Spleen (tissue), 7 donors: Measurements from ENCODE around the gene NANS.

ENCODE experiments used
- POLR2AphosphoS5 ChIP-seq, 3 donors: sonication (generic); formaldehyde crosslinking; IDR thresholded peaks; one replicate each; pipeline ENCODE4 v1.5.1; 2017; ENCODE audit warnings: antibody characterized with exemption in 3 of 3
- TF ChIP-seq, protein P1 (sequence below), 11 experiments: fragments of 200-600 bp in 7 of 11; fragments of 450-650 bp in 4 of 11; sonication (generic) in 4 of 11; IDR thresholded peaks in 8 of 11; conservative IDR thresholded peaks in 3 of 11; 1 replicate in 7 of 11; 2 replicates in 4 of 11; pipeline versions ENCODE4 v1.4.0 to v1.8.0; 2016 to 2021; ENCODE audit warnings: antibody characterized with exemption in 11 of 11, inconsistent platforms in 4 of 11, mild to moderate bottlenecking in 1 of 11
- donor health status: DM: no; HTN: no; CAD: no; lungs with moderate emphysema.
- donor health status: DM: no; HTN: no; CAD: no.
- donor health status: DM: no; HTN: no; CAD: no.

DNA sequence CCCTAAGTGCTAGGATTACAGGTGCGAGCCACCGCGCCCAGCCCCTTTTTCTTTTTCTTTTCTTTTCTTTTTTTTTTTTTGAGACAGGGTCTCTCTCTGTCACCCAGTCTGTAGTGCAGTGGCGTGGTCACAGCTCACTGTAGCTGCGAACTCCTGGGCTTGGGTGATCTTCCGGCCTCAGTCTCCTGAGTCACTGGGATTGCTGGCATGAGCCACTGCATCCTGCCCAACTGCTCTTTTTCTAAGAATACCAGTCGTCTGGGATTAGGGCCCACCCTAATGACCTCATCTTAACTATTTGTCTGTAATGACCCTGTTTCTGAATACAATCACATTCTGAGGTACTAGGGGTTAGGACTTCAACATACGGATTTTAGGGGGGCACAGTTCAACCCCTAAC, 34.1 kb upstream of the NANS start:
- TF ChIP-seq, protein P1, sequence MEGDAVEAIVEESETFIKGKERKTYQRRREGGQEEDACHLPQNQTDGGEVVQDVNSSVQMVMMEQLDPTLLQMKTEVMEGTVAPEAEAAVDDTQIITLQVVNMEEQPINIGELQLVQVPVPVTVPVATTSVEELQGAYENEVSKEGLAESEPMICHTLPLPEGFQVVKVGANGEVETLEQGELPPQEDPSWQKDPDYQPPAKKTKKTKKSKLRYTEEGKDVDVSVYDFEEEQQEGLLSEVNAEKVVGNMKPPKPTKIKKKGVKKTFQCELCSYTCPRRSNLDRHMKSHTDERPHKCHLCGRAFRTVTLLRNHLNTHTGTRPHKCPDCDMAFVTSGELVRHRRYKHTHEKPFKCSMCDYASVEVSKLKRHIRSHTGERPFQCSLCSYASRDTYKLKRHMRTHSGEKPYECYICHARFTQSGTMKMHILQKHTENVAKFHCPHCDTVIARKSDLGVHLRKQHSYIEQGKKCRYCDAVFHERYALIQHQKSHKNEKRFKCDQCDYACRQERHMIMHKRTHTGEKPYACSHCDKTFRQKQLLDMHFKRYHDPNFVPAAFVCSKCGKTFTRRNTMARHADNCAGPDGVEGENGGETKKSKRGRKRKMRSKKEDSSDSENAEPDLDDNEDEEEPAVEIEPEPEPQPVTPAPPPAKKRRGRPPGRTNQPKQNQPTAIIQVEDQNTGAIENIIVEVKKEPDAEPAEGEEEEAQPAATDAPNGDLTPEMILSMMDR (IDR thresholded peaks at IDR 0.05 in 8 of 11, conservative IDR thresholded peaks at IDR 0.05 in 3 of 11) = no peak
- no peak for TF ChIP-seq POLR2AphosphoS5 (IDR thresholded peaks at IDR 0.05)
